Vagina (tissue), 2 donors: ENCODE measurements around the gene C3orf62. TPM values are rescaled to one million over a fixed set of nuclear protein-coding genes. Genes with fewer than 3 reads are reported as not detected.
A peak's percentile ranks its signal among the peaks of the same experiment; 100 is the strongest.

Source experiments
- DNase-seq, 2 donors: peaks; one replicate each; pipeline ENCODE4 v3.0.0-alpha.2; 2017; ENCODE audit errors: extremely low spot score in 2 of 2
- H3K27ac ChIP-seq: fragments of 200-600 bp; sonication (generic); one replicate; pipeline ENCODE4 v1.5.1; 2019
- H3K27me3 ChIP-seq: fragments of 200-600 bp; sonication (generic); one replicate; pipeline ENCODE4 v1.5.1; 2019
- H3K36me3 ChIP-seq, 2 donors: fragments of 200-600 bp; sonication (generic); one replicate each; pipeline ENCODE4 v1.5.1; 2017 to 2019
- H3K4me1 ChIP-seq: fragments of 200-600 bp; sonication (generic); one replicate; pipeline ENCODE4 v1.5.1; 2019
- H3K4me3 ChIP-seq, 2 donors: fragments of 200-600 bp; sonication (generic); 1 replicate in 1 of 2; 2 replicates in 1 of 2; pipeline ENCODE4 v1.5.1; 2016 to 2019
- H3K9me3 ChIP-seq: fragments of 200-600 bp; sonication (generic); one replicate; pipeline ENCODE4 v1.5.1; 2019
- CTCF ChIP-seq, 3 experiments: fragments of 450-650 bp in 2 of 3; fragments of 200-600 bp in 1 of 3; sonication (generic) in 1 of 3; IDR thresholded peaks; one replicate each; pipeline ENCODE4 v1.5.1; 2017 to 2019; ENCODE audit warnings: antibody characterized with exemption in 3 of 3, mild to moderate bottlenecking in 2 of 3, moderate library complexity in 2 of 3
- POLR2A ChIP-seq, 2 donors: fragments of 450-650 bp; IDR thresholded peaks; one replicate each; pipeline ENCODE4 v1.6.1; 2017; ENCODE audit warnings: antibody characterized with exemption in 2 of 2, mild to moderate bottlenecking in 2 of 2, moderate library complexity in 2 of 2
- POLR2AphosphoS5 ChIP-seq, 2 donors: sonication (generic); formaldehyde crosslinking; IDR thresholded peaks; one replicate each; pipeline ENCODE4 v1.9.0; 2017; ENCODE audit warnings: antibody characterized with exemption in 2 of 2, mild to moderate bottlenecking in 2 of 2, low read depth in 1 of 2; ENCODE audit not compliant: insufficient read depth in 1 of 2
- intact Hi-C: fragments of 100-400 bp; cut with DNase I; formaldehyde crosslinking; loops from one replicate; pipeline ENCODE4 v1.15.1; 2023
- total RNA-seq: library from RNA; depleted of rRNA; stranded (reverse); fragments of >200 nt; gene quantifications from one replicate; pipeline ENCODE4 v1.2.3, GENCODE V29; 2016

The C3orf62 gene
- total RNA-seq, 1 donor from 2014 or later: 17.9 TPM

GRCh38 chr3:49298511-49298910 is 21.5 kb upstream of the C3orf62 start:
- H3K9me3 ChIP-seq: no peaks in the 10 kb centered on the region
- TF ChIP-seq POLR2AphosphoS5 (IDR thresholded peaks at IDR 0.05; ENCODE audit: insufficient read depth in 1 of 2, low read depth in 1 of 2) (no peak), CTCF (IDR thresholded peaks at IDR 0.05) (no peak), POLR2A (IDR thresholded peaks at IDR 0.05) (no peak)
- peaks cover 17% of the 10 kb centered on the region for H3K4me1 ChIP-seq
- no peak overlapping the region for H3K27ac ChIP-seq
- H3K4me3 ChIP-seq: no peak overlapping the region
- peaks cover 4 to 76% of the 10 kb centered on the region in 2 donors for H3K36me3 ChIP-seq
- no peaks in the 10 kb centered on the region for H3K27me3 ChIP-seq
- DNase-seq: no peak
- intact Hi-C loops: no loop called here

DNA sequence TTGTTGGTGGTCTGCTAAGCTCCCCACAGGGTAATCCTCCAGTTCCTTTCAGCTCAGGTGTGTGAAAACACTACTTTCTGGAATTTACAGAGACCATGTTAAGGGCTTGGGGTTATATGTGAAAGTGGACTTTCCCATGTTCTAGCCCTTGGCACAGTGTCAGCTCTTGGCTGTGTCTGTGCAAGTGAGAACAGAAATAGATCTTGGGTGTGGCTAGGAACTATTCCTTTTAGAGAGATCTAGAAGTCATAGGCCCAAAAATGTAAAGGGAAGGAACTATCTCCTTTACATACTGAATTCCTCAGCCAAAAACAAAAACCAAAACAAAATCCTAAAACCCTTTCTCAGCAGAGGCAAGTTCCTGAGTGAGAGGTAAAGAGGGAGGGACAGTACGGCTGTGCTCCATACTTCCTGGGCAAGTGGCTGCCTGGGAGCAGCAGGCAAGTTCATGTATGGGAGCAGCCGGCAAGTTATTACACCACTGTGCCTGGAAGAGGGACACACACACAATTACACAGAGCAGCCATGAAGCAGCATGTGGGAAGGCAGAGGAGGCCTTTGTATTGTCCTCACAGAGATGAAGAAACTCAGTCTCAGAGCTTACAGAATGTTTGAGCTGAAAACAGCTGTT is 19.9 kb upstream of the C3orf62 start:
- intact Hi-C loops: no loop called here
- TF ChIP-seq POLR2AphosphoS5 (IDR thresholded peaks at IDR 0.05; ENCODE audit: insufficient read depth in 1 of 2, low read depth in 1 of 2) (peak in 1 of 2 donors; percentile 58), CTCF (IDR thresholded peaks at IDR 0.05) (no peak)
- DNase-seq: no peak
- Histone ChIP-seq H3K36me3 (peaks cover 4 to 80% of the 10 kb centered on the region in 2 donors), H3K27me3 (no peaks in the 10 kb centered on the region), H3K9me3 (no peaks in the 10 kb centered on the region), H3K27ac (peak overlapping the region; percentile 64), H3K4me1 (peaks cover 17% of the 10 kb centered on the region), H3K4me3 (no peak overlapping the region)

- no peak for DNase-seq
- intact Hi-C loops: no loop called here
- Histone ChIP-seq H3K27ac (no peak overlapping the region), H3K4me1 (peaks cover 17% of the 10 kb centered on the region), H3K27me3 (no peaks in the 10 kb centered on the region), H3K36me3 (peaks cover 4 to 80% of the 10 kb centered on the region in 2 donors), H3K4me3 (no peak overlapping the region), H3K9me3 (no peaks in the 10 kb centered on the region)
- TF ChIP-seq CTCF (IDR thresholded peaks at IDR 0.05): peak; percentile 17 to 50 (median 43)
- no peak for TF ChIP-seq POLR2A (IDR thresholded peaks at IDR 0.05)
- no peak for TF ChIP-seq POLR2AphosphoS5 (IDR thresholded peaks at IDR 0.05; ENCODE audit: insufficient read depth in 1 of 2, low read depth in 1 of 2)
These were observed 18.5 kb upstream of the C3orf62 start for GRCh38 chr3:49295489-49296058.

DNA sequence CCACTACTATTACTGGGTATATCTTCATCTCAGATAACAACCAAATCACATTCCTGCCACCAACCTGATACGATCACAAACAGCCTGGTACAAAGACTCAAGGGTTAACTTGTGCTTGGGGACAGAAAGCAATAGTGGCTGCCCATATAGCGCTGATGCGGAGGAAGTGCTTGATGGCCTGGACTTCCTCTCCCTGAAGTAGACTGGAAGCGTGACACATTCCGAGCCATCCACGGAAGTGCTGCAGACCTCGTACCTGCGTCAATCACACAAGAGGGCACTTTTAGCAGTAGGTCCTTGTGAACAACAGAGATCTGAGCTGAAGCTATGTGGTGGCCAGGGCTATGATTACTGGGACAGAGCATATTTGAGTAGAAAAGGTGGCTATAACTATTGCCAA is 17.3 kb upstream of the C3orf62 start:
- H3K27me3 ChIP-seq: no peaks in the 10 kb centered on the region
- peaks cover 17% of the 10 kb centered on the region for H3K4me1 ChIP-seq
- intact Hi-C loops: no loop called here
- DNase-seq: no peak
- no peaks in the 10 kb centered on the region for H3K9me3 ChIP-seq
- peaks cover 4 to 80% of the 10 kb centered on the region in 2 donors for H3K36me3 ChIP-seq
- no peak overlapping the region for H3K27ac ChIP-seq
- TF ChIP-seq POLR2A (IDR thresholded peaks at IDR 0.05): no peak
- no peak for TF ChIP-seq POLR2AphosphoS5 (IDR thresholded peaks at IDR 0.05; ENCODE audit: insufficient read depth in 1 of 2, low read depth in 1 of 2)
- TF ChIP-seq CTCF (IDR thresholded peaks at IDR 0.05): no peak
- H3K4me3 ChIP-seq: no peak overlapping the region

DNA sequence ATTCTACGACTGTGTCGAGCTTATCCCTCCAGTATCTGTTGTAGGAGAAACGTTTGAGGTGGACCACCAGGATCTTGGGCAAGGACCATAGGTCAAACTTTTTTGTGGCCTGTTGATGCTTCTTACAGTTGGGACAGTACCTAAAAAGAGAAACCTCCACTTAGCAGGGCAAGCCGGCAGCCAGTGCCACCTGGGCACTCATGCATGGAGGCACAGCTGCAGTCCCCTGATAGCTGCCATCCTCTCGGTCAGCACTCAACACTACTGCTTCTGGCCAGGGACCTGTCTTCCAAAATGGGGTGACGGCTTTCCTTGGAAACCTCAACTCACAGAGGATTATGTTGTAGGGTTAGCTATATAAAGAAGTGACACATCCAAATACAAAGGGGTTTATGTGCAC is 7.0 kb upstream of the C3orf62 start:
- Histone ChIP-seq H3K27ac (no peak overlapping the region), H3K4me1 (peaks cover 9% of the 10 kb centered on the region), H3K27me3 (no peaks in the 10 kb centered on the region), H3K4me3 (no peak overlapping the region), H3K36me3 (peaks cover 0 to 59% of the 10 kb centered on the region in 2 donors), H3K9me3 (no peaks in the 10 kb centered on the region)
- no peak for DNase-seq
- intact Hi-C loops: no loop called here
- TF ChIP-seq POLR2AphosphoS5 (IDR thresholded peaks at IDR 0.05; ENCODE audit: insufficient read depth in 1 of 2, low read depth in 1 of 2): no peak
- no peak for TF ChIP-seq CTCF (IDR thresholded peaks at IDR 0.05)
- TF ChIP-seq POLR2A (IDR thresholded peaks at IDR 0.05): no peak
